RWPE2 (cell line): ENCODE data around the gene RAC3.

Source experiments
- ATAC-seq: fragments of 200-7000 bp; cut with Tn5 transposase; 3 replicates; pipeline ENCODE4 v1.9.1; 2021; ENCODE audit warnings: low read depth
- DNase-seq: peaks from one replicate; pipeline ENCODE4 v3.0.0-alpha.2; 2020; ENCODE audit warnings: low spot score
- H3K27ac ChIP-seq: fragments of 450-650 bp; 2 replicates; pipeline ENCODE4 v1.5.1; 2017; ENCODE audit warnings: mild to moderate bottlenecking; ENCODE audit not compliant: poor library complexity, severe bottlenecking
- H3K27me3 ChIP-seq: fragments of 250-450 bp; sonication (Bioruptor Pico); 2 replicates; pipeline ENCODE4 v1.5.1; 2021; ENCODE audit warnings: mild to moderate bottlenecking, moderate library complexity; ENCODE audit not compliant: insufficient read depth, poor library complexity, severe bottlenecking
- H3K36me3 ChIP-seq: fragments of 250-450 bp; sonication (Bioruptor Pico); 2 replicates; pipeline ENCODE4 v1.5.1; 2020; ENCODE audit warnings: low read depth, mild to moderate bottlenecking, moderate library complexity
- H3K4me1 ChIP-seq: fragments of 250-450 bp; sonication (Bioruptor Pico); 2 replicates; pipeline ENCODE4 v1.5.1; 2021; ENCODE audit warnings: mild to moderate bottlenecking, moderate library complexity; ENCODE audit not compliant: insufficient read depth, poor library complexity, severe bottlenecking
- H3K4me3 ChIP-seq: fragments of 250-450 bp; sonication (Bioruptor Pico); 2 replicates; pipeline ENCODE4 v1.5.1; 2021; ENCODE audit warnings: mild to moderate bottlenecking, moderate library complexity; ENCODE audit not compliant: severe bottlenecking
- H3K9me3 ChIP-seq: fragments of 250-450 bp; sonication (Bioruptor Pico); 2 replicates; pipeline ENCODE4 v1.5.1; 2021; ENCODE audit warnings: mild to moderate bottlenecking, moderate library complexity; ENCODE audit not compliant: severe bottlenecking
- CTCF ChIP-seq: fragments of 450-650 bp; IDR thresholded peaks from one replicate; pipeline ENCODE4 v1.5.1; 2017; ENCODE audit warnings: mild to moderate bottlenecking, moderate library complexity; ENCODE audit not compliant: poor library complexity, severe bottlenecking

The RAC3 gene

GRCh38 chr17:82060001-82060380 is 28.5 kb downstream of the RAC3 start:
- Histone ChIP-seq H3K36me3 (peaks cover 89% of the 10 kb centered on the region), H3K9me3 (no peaks in the 10 kb centered on the region), H3K4me3 (no peak overlapping the region), H3K27me3 (no peaks in the 10 kb centered on the region), H3K27ac (no peak overlapping the region), H3K4me1 (no peaks in the 10 kb centered on the region)
- no peak for ATAC-seq
- DNase-seq: no peak
- TF ChIP-seq CTCF: no peak

DNA sequence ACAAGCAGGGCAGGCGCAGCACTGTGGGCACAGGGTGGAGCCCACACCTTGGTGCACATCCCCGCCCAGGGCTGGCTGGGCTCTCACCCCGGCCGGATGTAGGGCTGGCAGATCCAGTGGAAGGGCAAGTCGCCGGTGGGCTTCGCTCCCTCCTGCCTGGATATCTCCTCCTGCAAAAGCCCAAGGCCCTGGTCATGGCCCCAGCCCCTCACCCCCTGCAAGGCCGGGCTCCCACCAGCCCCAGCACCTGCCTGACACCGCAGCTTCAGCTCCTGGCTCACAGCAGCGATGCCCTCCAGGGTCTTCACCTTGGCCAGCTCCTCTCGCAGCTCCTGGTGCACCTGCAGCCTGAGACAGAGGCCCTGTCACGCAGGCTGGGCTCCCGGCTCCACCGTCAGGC is 29.1 kb downstream of the RAC3 start:
- H3K4me1 ChIP-seq: no peaks in the 10 kb centered on the region
- TF ChIP-seq CTCF: no peak

GRCh38 chr17:82061047-82061925 is 29.8 kb downstream of the RAC3 start:
- Histone ChIP-seq H3K27ac (no peak overlapping the region), H3K36me3 (peaks cover 80% of the 10 kb centered on the region), H3K4me3 (no peak overlapping the region), H3K4me1 (no peaks in the 10 kb centered on the region), H3K9me3 (no peaks in the 10 kb centered on the region), H3K27me3 (no peaks in the 10 kb centered on the region)
- ATAC-seq (no peak), DNase-seq (no peak)
- no peak for TF ChIP-seq CTCF

More for the DNA sequence above, 29.1 kb downstream of the RAC3 start:
- ATAC-seq (no peak), DNase-seq (no peak)
- Histone ChIP-seq H3K9me3 (no peaks in the 10 kb centered on the region), H3K36me3 (peaks cover 85% of the 10 kb centered on the region), H3K27me3 (no peaks in the 10 kb centered on the region), H3K27ac (no peak overlapping the region), H3K4me3 (no peak overlapping the region)

DNA sequence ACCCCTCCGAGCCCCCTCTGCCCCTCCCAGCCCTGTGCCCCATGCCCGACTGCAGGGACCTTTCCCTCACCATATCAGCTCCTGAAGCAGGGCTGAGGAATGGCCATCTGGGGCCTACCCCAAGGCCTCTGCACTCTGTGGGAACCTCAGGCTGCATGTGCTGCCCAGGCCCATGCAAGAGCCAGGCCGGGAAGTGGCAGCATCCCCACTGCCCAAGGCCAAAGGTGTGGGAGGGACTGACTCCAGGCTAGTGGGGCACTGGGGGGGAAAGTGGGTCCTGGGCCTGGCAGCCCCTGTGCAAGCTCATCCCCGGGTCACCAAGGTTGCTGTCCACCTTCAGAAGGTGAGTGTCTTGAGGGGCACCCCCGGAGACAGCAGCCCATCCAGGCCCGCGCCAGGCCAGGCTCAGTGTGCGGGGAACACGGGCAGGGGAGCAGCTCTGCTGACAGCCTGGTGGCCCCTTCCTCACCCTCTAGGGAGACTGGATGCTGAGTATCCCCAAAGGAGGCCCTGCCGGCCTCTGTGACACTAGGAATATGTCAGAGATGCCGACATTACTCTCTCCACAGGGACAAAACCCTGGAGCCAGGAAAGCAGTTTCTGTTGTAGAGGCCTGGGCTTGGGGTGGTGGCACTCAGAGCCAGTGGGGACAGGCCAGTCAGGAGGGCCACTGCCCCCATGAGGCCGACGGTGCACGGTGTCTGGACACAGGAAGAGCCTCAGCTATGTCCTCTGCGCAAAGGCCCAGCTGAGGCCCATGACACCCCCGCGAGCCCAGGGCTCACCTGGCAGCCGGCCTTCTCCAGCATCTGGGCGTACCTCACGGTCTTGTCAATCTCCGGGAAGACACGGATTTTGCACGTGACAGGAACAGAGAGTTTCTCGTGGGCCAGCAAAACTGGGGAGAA is 30.9 kb downstream of the RAC3 start:
- Histone ChIP-seq H3K4me3 (no peak overlapping the region), H3K9me3 (no peaks in the 10 kb centered on the region), H3K4me1 (no peaks in the 10 kb centered on the region), H3K36me3 (peaks cover 69% of the 10 kb centered on the region), H3K27me3 (no peaks in the 10 kb centered on the region), H3K27ac (no peak overlapping the region)
- ATAC-seq (no peak), DNase-seq (no peak)
- no peak for TF ChIP-seq CTCF
